Measurements from ENCODE around the gene LRRC63.
"Not testable (repeated sequence)": the region's sequence is repeated elsewhere in the genome, so short reads cannot be mapped to it uniquely, and the experiment has no call there.

Gene LRRC63

GRCh38 chr13:46267166-46267565 is 55.4 kb downstream of the LRRC63 start:
- no peak for DNase-seq

- DNase-seq = no peak
Measured at GRCh38 chr13:46270416-46270815, 58.7 kb downstream of the LRRC63 start.

GRCh38 chr13:46274094-46274698 is 62.5 kb downstream of the LRRC63 start:
- no peak for DNase-seq

- no peak for DNase-seq
Measured at GRCh38 chr13:46278474-46278873, 66.7 kb downstream of the LRRC63 start.

GRCh38 chr13:46281779-46282178 is 70.1 kb downstream of the LRRC63 start:
- no peak for DNase-seq

GRCh38 chr13:46283912-46284824 is 72.4 kb downstream of the LRRC63 start:
- DNase-seq = not testable (repeated sequence)

- DNase-seq = no peak
Measured at GRCh38 chr13:46286972-46287371, 75.2 kb downstream of the LRRC63 start.

GRCh38 chr13:46288570-46289259 is 77.0 kb downstream of the LRRC63 start:
- DNase-seq = peak; percentile 46

GRCh38 chr13:46289260-46289955 is 77.7 kb downstream of the LRRC63 start:
- no peak for DNase-seq

- no peak for DNase-seq
Measured at GRCh38 chr13:46290434-46290833, 78.7 kb downstream of the LRRC63 start.

- no peak for DNase-seq
Measured at GRCh38 chr13:46293436-46293835, 81.7 kb downstream of the LRRC63 start.

- no peak for DNase-seq
Measured at GRCh38 chr13:46295491-46296114, 83.9 kb downstream of the LRRC63 start.

- no peak for DNase-seq
Measured at GRCh38 chr13:46296115-46296822, 84.5 kb downstream of the LRRC63 start.

GRCh38 chr13:46296921-46297320 is 85.2 kb downstream of the LRRC63 start:
- DNase-seq = no peak

GRCh38 chr13:46297361-46297811 is 85.7 kb downstream of the LRRC63 start:
- no peak for DNase-seq

GRCh38 chr13:46303742-46304385 is 92.1 kb downstream of the LRRC63 start:
- no peak for DNase-seq

- no peak for DNase-seq
Measured at GRCh38 chr13:46304546-46304945, 92.8 kb downstream of the LRRC63 start.

GRCh38 chr13:46307554-46307953 is 95.8 kb downstream of the LRRC63 start:
- DNase-seq = no peak

GRCh38 chr13:46310066-46310465 is 98.3 kb downstream of the LRRC63 start:
- DNase-seq = no peak

- DNase-seq = no peak
Measured at GRCh38 chr13:46311217-46311616, 99.5 kb downstream of the LRRC63 start.

- DNase-seq = no peak
Measured at GRCh38 chr13:46313024-46313423, 101.3 kb downstream of the LRRC63 start.
